Testis (tissue), 2 donors: ENCODE data around the gene GNRHR.

Experiments
- CTCF ChIP-seq, 3 experiments: fragments of 450-650 bp in 2 of 3; fragments of 200-600 bp in 1 of 3; sonication (generic) in 1 of 3; IDR thresholded peaks; one replicate each; pipeline ENCODE4 v1.5.1; 2016 to 2019; ENCODE audit warnings: antibody characterized with exemption in 3 of 3, mild to moderate bottlenecking in 2 of 3, moderate library complexity in 1 of 3
- POLR2A ChIP-seq: fragments of 450-650 bp; IDR thresholded peaks from one replicate; pipeline ENCODE4 v1.6.1; 2017; ENCODE audit warnings: antibody characterized with exemption, mild to moderate bottlenecking, moderate library complexity

GRCh38 chr4:67696061-67696460 is 58.1 kb downstream of the GNRHR start:
- TF ChIP-seq CTCF (IDR thresholded peaks at IDR 0.05) (no peak), POLR2A (no peak)
